SK-N-MC (cell line): ENCODE results near the gene GMIP.
"Not testable (repeated sequence)": the region's sequence is repeated elsewhere in the genome, so short reads cannot be mapped to it uniquely, and the experiment has no call there.

Experiments
- DNase-seq: peaks from one replicate; pipeline ENCODE4 v3.0.0-alpha.2; 2011; ENCODE audit warnings: low read depth, low spot score
- H3K27ac ChIP-seq: fragments of 200-600 bp; sonication (generic); 2 replicates; pipeline ENCODE4 v1.5.1; 2016; ENCODE audit warnings: mixed run types
- H3K36me3 ChIP-seq: fragments of 200-600 bp; sonication (generic); 2 replicates; pipeline ENCODE4 v1.6.1; 2017; ENCODE audit warnings: antibody characterized with exemption, low read length, mixed read lengths; ENCODE audit not compliant: insufficient read depth
- H3K4me3 ChIP-seq: fragments of 200-600 bp; sonication (generic); 2 replicates; pipeline ENCODE4 v1.5.1; 2016
- H3K9ac ChIP-seq: fragments of 200-600 bp; sonication (generic); 2 replicates; pipeline ENCODE4 v1.8.0; 2017; ENCODE audit warnings: mixed run types, mixed read lengths; ENCODE audit not compliant: insufficient read length
- H3K9me3 ChIP-seq: fragments of 200-600 bp; sonication (generic); 2 replicates; pipeline ENCODE4 v1.6.1; 2017; ENCODE audit warnings: low read depth, mild to moderate bottlenecking, antibody characterized with exemption, low read length, moderate library complexity, mixed read lengths
- EZH2 ChIP-seq: fragments of 200-600 bp; sonication (generic); IDR thresholded peaks from one replicate; pipeline ENCODE4 v1.6.1; 2017; ENCODE audit warnings: antibody characterized with exemption
- FOXP2 ChIP-seq: optimal IDR thresholded peaks from 2 replicates; pipeline ENCODE3; 2011; ENCODE audit warnings: mild to moderate bottlenecking, moderate library complexity; ENCODE audit not compliant: insufficient read depth; ENCODE audit errors: extremely low read length, control extremely low read depth
- POLR2AphosphoS5 ChIP-seq: IDR thresholded peaks from 2 replicates; pipeline ENCODE4 v1.6.1; 2012; ENCODE audit warnings: mild to moderate bottlenecking, low read depth, low read length, borderline replicate concordance

GMIP gene

GRCh38 chr19:19674315-19674714, 30.9 kb upstream of the GMIP start:
- no peak overlapping the region for H3K27ac ChIP-seq
- no peak for DNase-seq
- peaks cover 62% of the 10 kb centered on the region for H3K36me3 ChIP-seq
- H3K9ac ChIP-seq = no peak overlapping the region
- H3K4me3 ChIP-seq = no peak overlapping the region
- TF ChIP-seq EZH2 = no peak
- no peak for TF ChIP-seq POLR2AphosphoS5
- no peak for TF ChIP-seq FOXP2
- peaks cover 8% of the 10 kb centered on the region for H3K9me3 ChIP-seq

DNA sequence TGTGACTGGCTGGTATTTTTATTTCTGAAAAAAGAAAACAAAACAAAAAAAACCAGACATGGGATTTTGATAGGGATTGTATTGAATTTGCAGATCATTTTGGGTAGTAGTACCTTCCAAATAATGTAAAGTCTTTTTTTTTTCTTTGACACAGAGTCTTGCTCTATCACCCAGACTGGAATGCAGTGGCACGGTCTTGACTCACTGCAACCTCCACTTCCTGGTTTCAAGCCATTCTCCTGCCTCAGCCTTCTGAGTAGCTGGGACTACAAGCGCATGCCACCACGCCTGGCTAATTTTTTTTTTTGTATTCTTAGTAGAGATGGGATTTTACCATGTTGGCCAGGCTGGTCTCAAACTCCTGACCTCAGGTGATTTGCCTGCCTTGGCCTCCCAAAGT, 29.4 kb upstream of the GMIP start:
- Histone ChIP-seq H3K9ac (no peak overlapping the region), H3K36me3 (peaks cover 47% of the 10 kb centered on the region), H3K9me3 (peaks cover 7% of the 10 kb centered on the region; the same call in 1 of the 2 replicates), H3K4me3 (no peak overlapping the region), H3K27ac (no peak overlapping the region)
- no peak for DNase-seq
- no peak for TF ChIP-seq EZH2
- TF ChIP-seq FOXP2 = no peak
- no peak for TF ChIP-seq POLR2AphosphoS5

DNA sequence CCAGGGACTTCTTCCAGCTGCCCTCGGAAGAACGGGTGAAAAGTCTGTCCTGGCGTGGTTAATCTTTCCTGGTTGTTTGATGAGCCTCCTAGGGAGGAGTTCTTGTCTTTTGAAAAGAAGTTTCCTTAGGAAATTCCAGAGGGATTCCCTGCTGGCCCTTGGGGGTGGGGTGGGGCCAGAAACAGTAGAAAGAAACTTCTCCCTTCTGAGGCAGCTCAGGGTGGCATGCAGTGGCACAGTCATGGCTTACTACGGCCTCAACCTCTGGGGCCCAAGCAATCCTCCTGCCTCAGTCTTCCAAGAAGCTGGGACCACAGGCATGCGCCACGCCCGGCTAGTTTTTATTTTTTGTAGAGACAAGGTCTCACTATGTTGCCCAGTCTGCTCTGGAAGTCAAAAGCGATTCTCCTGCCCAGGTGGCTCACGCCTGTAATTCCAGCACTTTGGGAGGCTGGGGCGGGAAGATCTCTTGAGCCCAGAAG, 26.7 kb upstream of the GMIP start:
- no peak for DNase-seq
- Histone ChIP-seq H3K9ac (peak overlapping the region; percentile 45), H3K9me3 (no peaks in the 10 kb centered on the region), H3K36me3 (peaks cover 21% of the 10 kb centered on the region; the same call in 1 of the 2 replicates), H3K27ac (no peak overlapping the region), H3K4me3 (peak overlapping the region; percentile 82)
- TF ChIP-seq EZH2 (no peak), FOXP2 (no peak), POLR2AphosphoS5 (no peak)

DNA sequence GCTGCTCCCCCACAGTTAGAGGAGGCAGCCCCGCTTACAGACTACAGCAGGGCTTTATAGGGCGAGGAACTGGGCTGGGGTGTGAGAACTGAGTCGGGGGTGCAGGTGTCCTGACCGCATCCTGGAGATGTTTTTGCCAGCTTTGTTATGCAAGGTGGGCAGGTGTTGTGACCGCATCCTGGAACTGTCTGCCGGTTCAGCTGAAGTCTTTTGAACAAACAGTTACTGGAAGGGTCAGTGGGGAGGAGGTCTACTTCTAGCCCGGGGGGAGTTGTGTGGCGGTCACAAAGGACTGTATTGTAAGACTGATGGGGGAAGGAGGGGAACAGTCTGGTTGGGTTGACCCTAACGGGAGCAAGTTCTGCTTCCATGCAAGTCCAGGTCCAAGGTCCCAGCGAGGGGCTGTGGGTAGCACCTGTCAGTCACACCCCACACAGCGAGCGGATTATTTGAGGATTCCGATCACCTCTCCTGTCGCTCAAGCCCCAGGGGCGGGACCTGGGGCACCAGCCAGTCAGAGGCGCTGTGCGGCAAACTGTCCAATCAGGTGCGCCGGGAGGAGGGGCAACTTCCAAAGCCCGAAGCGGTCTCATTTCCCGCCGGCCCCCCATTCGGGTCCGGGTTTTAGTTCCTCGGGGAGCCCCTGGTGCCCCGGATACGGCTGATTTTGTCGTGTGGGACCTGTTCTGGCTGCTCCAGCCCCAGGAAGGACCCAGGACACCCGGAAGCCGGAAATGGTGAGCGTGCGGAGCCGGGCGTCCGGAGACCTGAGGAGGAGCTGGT, 25.0 kb upstream of the GMIP start, which contains the start of gene ZNF101:
Gene ZNF101 (plus strand): TSS at position 610 of the 783 bp plus-strand sequence. CDS start 125 bp downstream, at position 735.
- H3K36me3 ChIP-seq = peaks cover 13% of the 10 kb centered on the region; the same call in 1 of the 2 replicates
- 0 out of 2 replicates have a peak within 1 kb of the TSS, but pooled peaks have one; percentile 34 for H3K27ac ChIP-seq
- peak; percentile 53 for DNase-seq
- H3K9ac ChIP-seq = peak within 1 kb of the TSS; percentile 92
- TF ChIP-seq POLR2AphosphoS5 (peak; percentile 86), EZH2 (no peak), FOXP2 (peak; percentile 20)
- no peaks in the 10 kb centered on the region for H3K9me3 ChIP-seq
- H3K4me3 ChIP-seq = peak within 1 kb of the TSS; percentile 82

DNA sequence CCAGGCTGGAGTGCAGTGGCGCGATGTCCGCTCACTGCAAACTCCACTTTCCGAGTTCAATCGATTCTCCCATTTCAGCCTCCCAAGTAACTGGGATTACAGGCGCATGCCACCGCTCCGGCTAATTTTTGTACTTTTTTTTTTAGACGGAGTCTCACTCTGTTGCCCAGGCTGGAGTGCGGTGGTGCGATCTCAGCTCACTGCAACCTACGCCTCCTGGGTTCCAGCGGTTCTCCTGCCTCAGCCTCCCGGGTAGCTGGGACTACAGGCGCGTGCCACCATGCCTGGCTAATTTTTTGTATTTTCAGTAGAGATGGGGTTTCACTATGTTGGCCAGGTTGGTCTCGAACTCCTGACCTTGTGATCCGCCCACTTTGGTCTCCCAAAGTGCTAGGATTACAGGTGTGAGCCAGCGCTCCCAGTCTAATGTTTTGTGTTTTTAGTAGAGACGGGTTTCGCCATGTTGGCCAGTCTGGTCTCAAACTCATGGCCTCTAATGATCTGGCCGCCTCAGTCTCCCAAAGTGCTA, 22.0 kb upstream of the GMIP start:
- not testable (repeated sequence) for H3K36me3 ChIP-seq, DNase-seq, H3K27ac ChIP-seq, H3K9ac ChIP-seq, H3K4me3 ChIP-seq, H3K9me3 ChIP-seq

- Histone ChIP-seq H3K4me3 (peak within 1 kb of the TSS; percentile 93), H3K9ac (peak within 1 kb of the TSS; percentile 91), H3K9me3 (no peaks in the 10 kb centered on the region), H3K27ac (peak within 1 kb of the TSS; percentile 86), H3K36me3 (peaks cover 13% of the 10 kb centered on the region)
- no peak for TF ChIP-seq FOXP2
- peak; percentile 78 for TF ChIP-seq POLR2AphosphoS5
- DNase-seq = peak; percentile 75
Measured at GRCh38 chr19:19663256-19664120, 20.0 kb upstream of the GMIP start, which contains the start of gene ATP13A1. ATP13A1 (minus strand) TSS chr19:19663676; CDS start chr19:19663666, 10 bp downstream.

DNA sequence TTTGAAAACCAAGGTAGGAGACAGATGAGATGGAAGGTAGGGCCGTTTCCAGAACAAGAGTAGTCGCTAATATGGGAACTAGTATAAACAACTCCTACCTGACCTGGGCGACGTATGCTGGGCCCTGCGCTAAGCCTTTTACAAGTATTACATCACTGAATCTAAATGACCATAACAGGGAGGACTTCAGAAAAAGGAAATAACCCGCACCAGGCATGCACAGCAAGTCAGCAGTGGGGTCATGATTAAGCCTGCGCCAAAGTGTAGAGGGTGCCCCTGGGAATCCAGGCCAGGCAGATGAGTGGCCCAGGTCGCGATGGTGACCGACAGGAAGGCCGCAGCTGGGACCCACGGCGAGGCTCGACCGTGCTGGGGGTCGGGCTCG, 19.4 kb upstream of the GMIP start:
- Histone ChIP-seq H3K4me3 (peak overlapping the region; percentile 93), H3K9me3 (no peaks in the 10 kb centered on the region), H3K27ac (peak overlapping the region; percentile 57; the same call in 1 of the 2 replicates), H3K36me3 (peaks cover 20% of the 10 kb centered on the region), H3K9ac (peak overlapping the region; percentile 91)
- TF ChIP-seq POLR2AphosphoS5 = 0 out of 2 replicates have a peak, but pooled peaks have one; percentile 3
- no peak for TF ChIP-seq EZH2
- DNase-seq = no peak

DNA sequence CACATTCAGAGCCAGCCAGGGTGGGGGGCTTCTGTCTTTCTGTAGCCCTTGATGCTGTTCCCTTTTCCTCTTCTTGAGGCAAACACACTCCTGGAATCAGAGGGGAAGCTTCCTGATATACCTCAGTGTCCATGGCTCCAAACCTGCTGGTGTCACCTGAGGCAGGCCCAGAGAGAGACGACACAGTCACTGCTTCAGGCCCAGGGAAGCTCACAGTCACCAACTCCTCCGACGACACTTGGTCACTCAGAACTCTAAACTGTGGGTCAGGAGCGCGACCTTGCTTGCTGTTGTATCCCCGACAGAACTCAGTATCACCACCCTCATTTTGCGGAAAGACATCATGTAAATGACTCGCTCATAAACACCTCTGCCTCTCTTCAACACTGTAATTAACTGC, 18.9 kb upstream of the GMIP start:
- TF ChIP-seq EZH2 (no peak), POLR2AphosphoS5 (peak; percentile 6; the same call in 1 of the 2 replicates)
- no peak for DNase-seq
- Histone ChIP-seq H3K9me3 (no peaks in the 10 kb centered on the region), H3K4me3 (peak overlapping the region; percentile 93), H3K27ac (no peak overlapping the region), H3K9ac (peak overlapping the region; percentile 91), H3K36me3 (peaks cover 25% of the 10 kb centered on the region)
